HG02973 (cell line): ENCODE measurements around the gene TMEM233.

Experiments used
- ATAC-seq: cut with Tn5 transposase; IDR thresholded peaks from one replicate; pipeline ENCODE4 v1.9.1; 2021; ENCODE audit warnings: moderate library complexity; ENCODE audit not compliant: unreplicated experiment

TMEM233 gene

DNA sequence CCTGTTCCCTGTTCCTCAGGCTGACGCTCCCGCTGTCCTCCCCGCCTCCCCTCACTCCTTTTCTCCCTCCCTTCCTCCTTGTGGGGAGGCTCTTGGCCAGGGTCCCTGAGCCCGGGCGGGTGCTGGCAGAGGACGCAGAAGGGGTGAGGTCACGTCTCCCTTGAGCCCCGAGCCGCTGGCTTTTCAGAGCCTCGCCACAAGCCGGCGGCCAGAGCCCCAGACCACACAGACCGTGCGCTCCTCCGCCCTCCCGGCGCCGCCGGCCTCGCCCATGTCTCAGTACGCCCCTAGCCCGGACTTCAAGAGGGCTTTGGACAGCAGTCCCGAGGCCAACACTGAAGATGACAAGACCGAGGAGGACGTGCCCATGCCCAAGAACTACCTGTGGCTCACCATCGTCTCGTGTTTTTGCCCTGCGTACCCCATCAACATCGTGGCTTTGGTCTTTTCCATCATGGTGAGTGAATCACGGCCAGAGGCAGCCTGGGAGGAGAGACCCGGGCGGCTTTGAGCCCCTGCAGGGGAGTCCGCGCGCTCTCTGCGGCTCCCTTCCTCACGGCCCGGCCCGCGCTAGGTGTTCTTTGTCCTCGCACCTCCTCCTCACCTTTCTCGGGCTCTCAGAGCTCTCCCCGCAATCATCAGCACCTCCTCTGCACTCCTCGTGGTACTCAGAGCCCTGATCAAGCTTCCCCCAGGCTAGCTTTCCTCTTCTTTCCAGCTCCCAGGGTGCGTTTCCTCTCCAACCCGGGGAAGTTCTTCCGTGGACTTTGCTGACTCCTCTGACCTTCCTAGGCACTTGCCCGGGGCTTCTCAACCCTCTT, at the start of gene TMEM233:
Gene TMEM233 (plus strand): TSS at position 197 of the 821 bp plus-strand sequence. CDS start 75 bp downstream, at position 272.
- ATAC-seq: no peak

GRCh38 chr12:119544765-119545625, 48.6 kb upstream of the TMEM233 start:
- peak; percentile 69 for ATAC-seq

DNA sequence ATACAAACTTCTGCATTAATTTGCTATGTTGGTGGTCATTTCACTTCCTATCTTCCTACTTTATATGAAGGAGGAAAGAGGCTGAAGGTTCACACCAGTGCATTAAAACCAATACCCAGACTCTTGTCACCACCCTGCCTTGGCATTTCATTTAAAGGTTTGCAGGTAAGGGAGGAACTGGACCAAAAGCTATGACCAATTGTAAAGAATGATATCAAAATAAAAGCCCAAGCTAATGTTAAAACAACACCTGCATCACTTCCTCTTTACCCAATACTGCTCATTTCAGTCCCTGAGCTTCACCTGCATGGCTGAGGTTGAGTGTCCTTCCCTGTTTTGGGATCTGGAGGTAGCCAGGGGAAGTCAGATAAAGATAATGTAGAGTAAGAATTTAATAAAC, 47.2 kb upstream of the TMEM233 start:
- no peak for ATAC-seq

DNA sequence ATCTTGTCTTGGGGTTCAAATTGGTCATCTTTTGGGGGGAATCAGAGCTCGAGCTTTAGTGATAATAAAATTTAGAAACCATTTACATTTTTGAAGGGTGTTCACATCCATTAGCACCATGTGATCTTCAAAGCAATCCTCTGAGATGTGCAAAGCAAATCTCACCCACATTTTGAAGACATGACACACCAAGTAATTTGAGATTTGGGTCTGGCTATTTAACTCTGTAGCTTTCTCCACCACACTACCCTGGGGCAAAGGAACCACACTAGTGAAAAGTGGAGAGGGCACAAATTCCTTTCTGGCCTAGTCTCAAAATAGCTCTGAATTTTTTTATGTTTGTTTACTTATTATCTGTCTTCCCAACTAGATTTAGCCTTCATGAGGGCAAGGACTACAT, 46.6 kb upstream of the TMEM233 start:
- ATAC-seq: no peak

GRCh38 chr12:119556854-119557253, 36.7 kb upstream of the TMEM233 start:
- no peak for ATAC-seq

- ATAC-seq: no peak
Measured at GRCh38 chr12:119565404-119565803, 28.2 kb upstream of the TMEM233 start.

- no peak for ATAC-seq
Measured at GRCh38 chr12:119570771-119571170, 22.8 kb upstream of the TMEM233 start.

DNA sequence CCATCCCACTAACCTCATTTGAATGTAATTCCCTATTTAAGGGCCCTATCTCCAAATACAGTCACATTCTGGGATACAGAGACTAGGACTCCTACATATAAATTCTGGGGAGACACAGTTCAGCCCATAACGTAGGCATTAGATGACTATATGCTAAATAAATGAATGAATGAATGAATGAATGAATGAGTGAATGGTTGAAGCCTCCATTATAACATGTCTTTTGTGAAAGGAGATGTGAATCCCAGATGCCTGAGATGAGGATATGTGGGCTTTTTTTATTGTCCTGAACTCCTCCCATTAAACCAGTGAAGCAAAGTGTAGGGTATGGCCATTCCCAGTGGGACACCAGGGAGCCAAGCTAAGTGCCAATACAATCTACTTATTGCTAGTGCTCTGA, 20.5 kb upstream of the TMEM233 start:
- ATAC-seq: no peak

- no peak for ATAC-seq
Measured at GRCh38 chr12:119574255-119574654, 19.3 kb upstream of the TMEM233 start.

GRCh38 chr12:119576118-119576810, 17.3 kb upstream of the TMEM233 start:
- ATAC-seq: no peak

- no peak for ATAC-seq
Measured at GRCh38 chr12:119576915-119577314, 16.7 kb upstream of the TMEM233 start.

GRCh38 chr12:119578112-119578511, 15.5 kb upstream of the TMEM233 start:
- no peak for ATAC-seq

- ATAC-seq: no peak
Measured at GRCh38 chr12:119589097-119589496, 4.5 kb upstream of the TMEM233 start.

- ATAC-seq: no peak
Measured at GRCh38 chr12:119589634-119590033, 3.9 kb upstream of the TMEM233 start.

DNA sequence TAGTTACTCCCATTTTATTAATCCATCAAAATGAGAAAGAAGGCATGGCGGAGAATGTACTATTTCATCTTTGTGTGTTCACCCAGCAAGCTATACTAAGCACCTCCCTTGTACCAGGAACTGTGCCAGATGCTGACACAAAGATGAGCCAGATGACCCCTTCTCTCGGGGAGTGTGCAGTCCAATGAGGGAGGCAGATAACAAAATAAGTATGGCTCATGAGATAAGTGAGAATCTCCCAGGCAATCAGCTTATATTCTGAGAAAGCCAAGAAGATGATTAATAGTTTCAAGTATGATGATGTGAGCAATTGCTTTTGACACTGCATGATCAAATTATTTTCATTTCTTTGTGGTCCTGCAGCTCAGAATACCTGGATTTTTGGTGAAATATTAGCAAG, 1.3 kb upstream of the TMEM233 start:
- no peak for ATAC-seq

GRCh38 chr12:119594399-119594730, 791 bp downstream of the TMEM233 start:
- ATAC-seq: no peak

- no peak for ATAC-seq
Measured at GRCh38 chr12:119594772-119595445, 1.3 kb downstream of the TMEM233 start.

DNA sequence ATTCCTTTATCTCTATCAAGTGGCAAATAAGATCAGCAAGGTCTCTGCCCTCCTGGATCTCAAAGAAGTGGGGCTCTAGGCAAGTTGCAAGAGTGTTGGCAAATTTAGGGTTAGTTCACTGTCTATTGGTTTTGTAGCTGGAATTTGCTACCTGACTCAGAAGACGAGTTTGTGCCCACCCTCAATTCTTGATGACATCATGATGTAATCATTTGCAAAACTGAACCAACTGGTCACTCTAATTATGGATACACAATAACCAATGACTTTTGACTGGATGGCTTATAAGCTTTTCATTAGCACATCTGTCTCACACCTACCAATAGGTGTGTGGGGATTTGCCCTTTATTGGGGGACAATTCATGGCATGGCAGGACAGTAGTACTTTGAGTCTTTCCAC, 4.6 kb downstream of the TMEM233 start:
- ATAC-seq: no peak

GRCh38 chr12:119601877-119602733, 8.5 kb downstream of the TMEM233 start:
- ATAC-seq: no peak

DNA sequence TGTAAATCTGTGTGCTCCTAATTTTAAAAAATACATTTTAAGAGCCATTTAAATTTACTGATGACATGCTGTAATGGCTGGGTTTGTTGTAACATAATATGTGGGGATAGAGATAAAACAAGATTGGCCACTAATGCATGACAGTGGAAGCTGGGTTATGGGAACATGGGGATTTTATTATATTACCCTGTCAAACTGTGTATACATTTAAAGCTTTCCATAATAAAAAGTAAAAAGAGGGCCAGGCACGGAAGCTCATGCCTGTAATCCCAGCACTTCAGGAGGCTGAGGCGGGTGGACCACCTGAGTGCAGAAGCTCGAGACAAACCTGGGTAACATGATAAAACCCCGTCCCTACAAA, 9.1 kb downstream of the TMEM233 start:
- ATAC-seq: no peak
